Neural progenitor cell (in vitro differentiated cells): ENCODE data around the gene MON1A.
"Not testable (repeated sequence)": the region's sequence is repeated elsewhere in the genome, so short reads cannot be mapped to it uniquely, and the experiment has no call there.

Source experiments
- CTCF ChIP-seq: fragments of 200-600 bp; sonication (generic); IDR thresholded peaks from 2 replicates; pipeline ENCODE4 v1.5.1; 2017; ENCODE audit warnings: antibody characterized with exemption, mild to moderate bottlenecking
- EZH2phosphoT487 ChIP-seq: fragments of 200-600 bp; sonication (generic); IDR thresholded peaks from 2 replicates; pipeline ENCODE4 v1.6.1; 2017; ENCODE audit warnings: antibody characterized with exemption

GRCh38 chr3:49904448-49904847 is 25.2 kb downstream of the MON1A start:
- TF ChIP-seq CTCF, EZH2phosphoT487: not testable (repeated sequence)
